K562 (cell line): ENCODE measurements around the gene PRKAR1B. TPM values are rescaled to one million over a fixed set of nuclear protein-coding genes. Genes with fewer than 3 reads are reported as not detected.

Experiments
- ATF7 ChIP-seq: fragments of 450-650 bp; IDR thresholded peaks from 2 replicates; pipeline ENCODE4 v1.7.1; 2014; ENCODE audit warnings: mild to moderate bottlenecking, moderate library complexity
- CHCHD3 ChIP-seq: fragments of 250-450 bp; sonication (Bioruptor Pico); IDR thresholded peaks from 2 replicates; pipeline ENCODE4 v2.1.2; 2022; ENCODE audit warnings: mild to moderate bottlenecking
- DMBX1 ChIP-seq: fragments of 250-450 bp; sonication (Bioruptor Pico); IDR thresholded peaks from 2 replicates; pipeline ENCODE4 v1.8.0; 2022; ENCODE audit warnings: inconsistent platforms, mild to moderate bottlenecking, moderate library complexity, borderline replicate concordance
- FOXM1 ChIP-seq, 2 experiments: fragments of 450-650 bp in 1 of 2; sonication (generic) in 1 of 2; formaldehyde crosslinking in 1 of 2; IDR thresholded peaks; 2 replicates each; pipeline versions ENCODE4 v1.6.1 to v1.9.0; 2017 to 2022; ENCODE audit warnings: low read depth in 2 of 2, mild to moderate bottlenecking in 2 of 2, missing genetic modification reagents in 1 of 2, moderate library complexity in 1 of 2
- HLTF ChIP-seq: fragments of 450-650 bp; IDR thresholded peaks from 2 replicates; pipeline ENCODE4 v1.6.1; 2016
- RBBP5 ChIP-seq: fragments of 200-600 bp; sonication (generic); IDR thresholded peaks from 2 replicates; pipeline ENCODE4 v1.6.1; 2012; ENCODE audit warnings: borderline replicate concordance, mild to moderate bottlenecking, low read length, control low read depth, inconsistent platforms; ENCODE audit not compliant: insufficient read depth, poor library complexity, severe bottlenecking
- TAF1 ChIP-seq: IDR thresholded peaks from 2 replicates; pipeline ENCODE4 v1.6.1; 2011; ENCODE audit warnings: mild to moderate bottlenecking, low read length, moderate library complexity; ENCODE audit not compliant: insufficient read depth, control insufficient read depth, severe bottlenecking; ENCODE audit errors: extremely low read depth
- TRIM25 ChIP-seq: fragments of 450-650 bp; IDR thresholded peaks from 2 replicates; pipeline ENCODE4 v1.7.0; 2016; ENCODE audit warnings: borderline replicate concordance
- ZC3H8 ChIP-seq: fragments of 450-650 bp; IDR thresholded peaks from 2 replicates; pipeline ENCODE4 v1.6.1; 2017
- ZNF133 ChIP-seq: fragments of 250-450 bp; sonication (Bioruptor Pico); IDR thresholded peaks from 2 replicates; pipeline ENCODE4 v1.4.0; 2020; ENCODE audit warnings: mild to moderate bottlenecking
- ZNF232 ChIP-seq: sonication (generic); formaldehyde crosslinking; IDR thresholded peaks from 2 replicates; pipeline ENCODE4 v1.8.0; 2022; ENCODE audit warnings: mild to moderate bottlenecking, missing genetic modification reagents
- ZNF280A ChIP-seq: fragments of 450-650 bp; IDR thresholded peaks from 2 replicates; pipeline ENCODE4 v1.6.1; 2018; ENCODE audit warnings: mild to moderate bottlenecking, low read depth; ENCODE audit not compliant: partially characterized antibody
- ZNF3 ChIP-seq: fragments of 250-450 bp; sonication (Bioruptor Pico); IDR thresholded peaks from 2 replicates; pipeline ENCODE4 v1.5.0; 2021; ENCODE audit warnings: mild to moderate bottlenecking, moderate library complexity
- ZNF408 ChIP-seq: fragments of 250-450 bp; sonication (Bioruptor Pico); IDR thresholded peaks from 2 replicates; pipeline ENCODE4 v1.4.0; 2020; ENCODE audit warnings: low read depth, mild to moderate bottlenecking, moderate library complexity
- polyA plus RNA-seq, 8 experiments: library from polyadenylated mRNA; depleted of rRNA in 4 of 8; stranded (reverse) in 5 of 8; unstranded in 3 of 8; fragments of >200 nt; fragmentation: Nextera tagmentation in 2 of 8; fragmentation: Illumina TruSeq in 1 of 8; extraction: Ambion mirVana in 2 of 8; extraction: Trizol in 1 of 8; gene quantifications; 2 replicates each; pipeline versions ENCODE4 v1.2.1 to v1.2.3, GENCODE V29; 2011 to 2014; ENCODE audit warnings: inconsistent platforms in 1 of 8, missing spikeins in 1 of 8
- total RNA-seq, 7 experiments: library from RNA; depleted of rRNA in 6 of 7; stranded (reverse); fragments of >200 nt in 6 of 7; fragmentation: Illumina TruSeq in 2 of 7; extraction: Trizol in 2 of 7; gene quantifications; 2 replicates each; pipeline versions ENCODE4 v1.2.1 to v1.2.3, GENCODE V29; 2011 to 2021; ENCODE audit warnings: low replicate concordance in 1 of 7
- TF ChIP-seq, protein P1 (sequence below): fragments of 450-650 bp; IDR thresholded peaks from 2 replicates; pipeline ENCODE4 v1.7.1; 2018; ENCODE audit warnings: mild to moderate bottlenecking, low read depth; ENCODE audit not compliant: partially characterized antibody
- TF ChIP-seq, protein P2 (sequence below): sonication (generic); formaldehyde crosslinking; IDR thresholded peaks from 2 replicates; pipeline ENCODE4 v1.4.0; 2020; ENCODE audit warnings: mild to moderate bottlenecking, missing genetic modification reagents
- TF ChIP-seq, protein P3 (sequence below): fragments of 250-450 bp; sonication (Bioruptor Pico); IDR thresholded peaks from 2 replicates; pipeline ENCODE4 v1.5.0; 2021
- TF ChIP-seq, protein P4 (sequence below): sonication (generic); formaldehyde crosslinking; IDR thresholded peaks from 2 replicates; pipeline ENCODE4 v1.8.0; 2022; ENCODE audit warnings: mild to moderate bottlenecking, missing genetic modification reagents

The PRKAR1B gene
- total and polyA plus RNA-seq, 9 of the 15 experiments (the other 6 are each of a cell fraction or from before 2014, with no cell fraction given), result 0.99 to 30.5 (median 12.7) TPM

DNA sequence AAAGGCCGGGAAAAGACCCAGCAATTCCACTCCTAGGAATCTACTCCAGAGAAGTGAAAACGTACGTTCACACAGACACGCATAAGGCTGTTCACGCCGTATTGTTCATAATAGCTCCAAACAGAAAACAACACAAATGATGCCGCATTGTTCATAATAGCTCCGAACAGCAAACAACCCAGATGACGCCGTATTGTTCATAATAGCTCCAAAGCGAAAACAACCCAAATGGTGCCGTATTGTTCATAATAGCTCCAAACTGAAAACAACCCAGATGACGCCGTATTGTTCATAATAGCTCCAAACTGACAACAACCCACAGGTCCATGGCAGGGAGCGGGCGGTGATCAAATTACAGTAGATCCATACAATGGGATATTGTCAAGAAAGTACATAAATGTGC, 85.8 kb downstream of the PRKAR1B start (continued):
- TF ChIP-seq, protein P1, sequence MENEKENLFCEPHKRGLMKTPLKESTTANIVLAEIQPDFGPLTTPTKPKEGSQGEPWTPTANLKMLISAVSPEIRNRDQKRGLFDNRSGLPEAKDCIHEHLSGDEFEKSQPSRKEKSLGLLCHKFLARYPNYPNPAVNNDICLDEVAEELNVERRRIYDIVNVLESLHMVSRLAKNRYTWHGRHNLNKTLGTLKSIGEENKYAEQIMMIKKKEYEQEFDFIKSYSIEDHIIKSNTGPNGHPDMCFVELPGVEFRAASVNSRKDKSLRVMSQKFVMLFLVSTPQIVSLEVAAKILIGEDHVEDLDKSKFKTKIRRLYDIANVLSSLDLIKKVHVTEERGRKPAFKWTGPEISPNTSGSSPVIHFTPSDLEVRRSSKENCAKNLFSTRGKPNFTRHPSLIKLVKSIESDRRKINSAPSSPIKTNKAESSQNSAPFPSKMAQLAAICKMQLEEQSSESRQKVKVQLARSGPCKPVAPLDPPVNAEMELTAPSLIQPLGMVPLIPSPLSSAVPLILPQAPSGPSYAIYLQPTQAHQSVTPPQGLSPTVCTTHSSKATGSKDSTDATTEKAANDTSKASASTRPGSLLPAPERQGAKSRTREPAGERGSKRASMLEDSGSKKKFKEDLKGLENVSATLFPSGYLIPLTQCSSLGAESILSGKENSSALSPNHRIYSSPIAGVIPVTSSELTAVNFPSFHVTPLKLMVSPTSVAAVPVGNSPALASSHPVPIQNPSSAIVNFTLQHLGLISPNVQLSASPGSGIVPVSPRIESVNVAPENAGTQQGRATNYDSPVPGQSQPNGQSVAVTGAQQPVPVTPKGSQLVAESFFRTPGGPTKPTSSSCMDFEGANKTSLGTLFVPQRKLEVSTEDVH, result no peak
- TF ChIP-seq ZNF408 (CRISPR knock-in tag) (no peak), ZC3H8 (no peak), ZNF3 (no peak), FOXM1 (IDR thresholded peaks at IDR 0.05; ENCODE audit: low read depth) (0 out of 2 replicates have a peak, but pooled peaks have one; percentile 23), FOXM1 (CRISPR knock-in tag; IDR thresholded peaks at IDR 0.05; ENCODE audit: low read depth) (no peak), TRIM25 (no peak), ZNF280A (no peak), TAF1 (no peak), RBBP5 (no peak), ZNF232 (CRISPR knock-in tag) (no peak), ATF7 (peak; percentile 36; the same call in 1 of the 2 replicates), HLTF (no peak), ZNF133 (CRISPR knock-in tag) (no peak), CHCHD3 (CRISPR knock-in tag) (no peak), DMBX1 (no peak)
- TF ChIP-seq, protein P2, sequence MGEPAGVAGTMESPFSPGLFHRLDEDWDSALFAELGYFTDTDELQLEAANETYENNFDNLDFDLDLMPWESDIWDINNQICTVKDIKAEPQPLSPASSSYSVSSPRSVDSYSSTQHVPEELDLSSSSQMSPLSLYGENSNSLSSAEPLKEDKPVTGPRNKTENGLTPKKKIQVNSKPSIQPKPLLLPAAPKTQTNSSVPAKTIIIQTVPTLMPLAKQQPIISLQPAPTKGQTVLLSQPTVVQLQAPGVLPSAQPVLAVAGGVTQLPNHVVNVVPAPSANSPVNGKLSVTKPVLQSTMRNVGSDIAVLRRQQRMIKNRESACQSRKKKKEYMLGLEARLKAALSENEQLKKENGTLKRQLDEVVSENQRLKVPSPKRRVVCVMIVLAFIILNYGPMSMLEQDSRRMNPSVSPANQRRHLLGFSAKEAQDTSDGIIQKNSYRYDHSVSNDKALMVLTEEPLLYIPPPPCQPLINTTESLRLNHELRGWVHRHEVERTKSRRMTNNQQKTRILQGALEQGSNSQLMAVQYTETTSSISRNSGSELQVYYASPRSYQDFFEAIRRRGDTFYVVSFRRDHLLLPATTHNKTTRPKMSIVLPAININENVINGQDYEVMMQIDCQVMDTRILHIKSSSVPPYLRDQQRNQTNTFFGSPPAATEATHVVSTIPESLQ, result no peak
- TF ChIP-seq, protein P3, sequence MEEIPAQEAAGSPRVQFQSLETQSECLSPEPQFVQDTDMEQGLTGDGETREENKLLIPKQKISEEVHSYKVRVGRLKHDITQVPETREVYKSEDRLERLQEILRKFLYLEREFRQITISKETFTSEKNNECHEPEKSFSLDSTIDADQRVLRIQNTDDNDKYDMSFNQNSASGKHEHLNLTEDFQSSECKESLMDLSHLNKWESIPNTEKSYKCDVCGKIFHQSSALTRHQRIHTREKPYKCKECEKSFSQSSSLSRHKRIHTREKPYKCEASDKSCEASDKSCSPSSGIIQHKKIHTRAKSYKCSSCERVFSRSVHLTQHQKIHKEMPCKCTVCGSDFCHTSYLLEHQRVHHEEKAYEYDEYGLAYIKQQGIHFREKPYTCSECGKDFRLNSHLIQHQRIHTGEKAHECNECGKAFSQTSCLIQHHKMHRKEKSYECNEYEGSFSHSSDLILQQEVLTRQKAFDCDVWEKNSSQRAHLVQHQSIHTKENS (CRISPR knock-in tag), result no peak
- TF ChIP-seq, protein P4, sequence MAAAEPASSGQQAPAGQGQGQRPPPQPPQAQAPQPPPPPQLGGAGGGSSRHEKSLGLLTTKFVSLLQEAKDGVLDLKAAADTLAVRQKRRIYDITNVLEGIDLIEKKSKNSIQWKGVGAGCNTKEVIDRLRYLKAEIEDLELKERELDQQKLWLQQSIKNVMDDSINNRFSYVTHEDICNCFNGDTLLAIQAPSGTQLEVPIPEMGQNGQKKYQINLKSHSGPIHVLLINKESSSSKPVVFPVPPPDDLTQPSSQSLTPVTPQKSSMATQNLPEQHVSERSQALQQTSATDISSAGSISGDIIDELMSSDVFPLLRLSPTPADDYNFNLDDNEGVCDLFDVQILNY (CRISPR knock-in tag), result no peak
